ENCODE measurements around the gene PPFIA2. TPM values are rescaled to one million over a fixed set of nuclear protein-coding genes. Genes with fewer than 3 reads are reported as not detected.

The PPFIA2 gene
- 0.10 TPM in 1 of 2 replicates, not detected in the other for total RNA-seq (2014; rRNA removed; shearing (Covaris generic); ENCODE audit: low replicate concordance)

DNA sequence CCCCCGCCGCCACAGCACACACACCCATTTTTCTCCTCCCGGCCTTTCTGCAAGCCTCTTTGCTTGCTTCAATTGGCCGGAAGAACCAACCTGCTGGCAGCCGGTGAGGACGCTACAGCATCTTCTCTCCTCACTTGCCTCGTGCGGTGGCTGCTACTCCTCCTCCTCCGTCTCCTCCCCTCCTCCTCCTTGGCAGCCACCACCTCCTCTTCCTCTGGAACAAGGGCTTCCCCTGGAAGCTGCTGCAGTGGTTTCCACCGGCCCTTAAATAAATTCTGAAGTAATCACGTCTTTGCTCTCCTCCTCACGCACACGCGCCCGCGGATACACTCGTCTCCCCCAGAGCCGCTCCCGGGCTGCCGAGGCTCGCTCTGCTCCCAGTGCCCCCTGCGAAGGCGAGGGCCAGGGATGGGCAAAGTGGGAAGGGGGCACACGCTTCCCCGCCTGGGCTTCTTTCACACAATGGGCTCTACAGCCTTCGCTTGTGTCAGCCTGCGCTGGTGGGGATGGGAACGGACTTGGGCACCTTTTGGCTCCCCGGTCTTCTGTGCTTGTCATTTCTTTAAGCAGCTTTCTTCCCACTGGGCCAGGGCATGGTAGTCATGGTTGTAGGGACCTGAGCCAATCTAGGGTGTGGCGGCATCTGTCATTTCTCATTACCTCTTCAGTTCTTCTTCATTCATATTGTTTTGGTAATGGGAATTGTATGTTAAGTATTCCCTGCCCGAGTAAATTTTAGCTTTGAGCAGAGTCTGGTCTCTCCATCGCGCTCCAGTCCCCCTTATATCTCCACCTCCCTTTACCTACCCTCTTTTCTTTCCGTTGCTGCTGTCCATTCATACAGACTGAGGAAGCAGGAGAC is at the start of gene PPFIA2:
Gene PPFIA2 (minus strand): TSS at position 161 of the 862 bp plus-strand sequence.
- in situ Hi-C loops (cut with HindIII; ENCODE audit: low pct_unique_long_range_greater_than_20kb, low sequenced_read_pairs): no loop called here
- DNase-seq (ENCODE audit: low read depth): peak; percentile 52

DNA sequence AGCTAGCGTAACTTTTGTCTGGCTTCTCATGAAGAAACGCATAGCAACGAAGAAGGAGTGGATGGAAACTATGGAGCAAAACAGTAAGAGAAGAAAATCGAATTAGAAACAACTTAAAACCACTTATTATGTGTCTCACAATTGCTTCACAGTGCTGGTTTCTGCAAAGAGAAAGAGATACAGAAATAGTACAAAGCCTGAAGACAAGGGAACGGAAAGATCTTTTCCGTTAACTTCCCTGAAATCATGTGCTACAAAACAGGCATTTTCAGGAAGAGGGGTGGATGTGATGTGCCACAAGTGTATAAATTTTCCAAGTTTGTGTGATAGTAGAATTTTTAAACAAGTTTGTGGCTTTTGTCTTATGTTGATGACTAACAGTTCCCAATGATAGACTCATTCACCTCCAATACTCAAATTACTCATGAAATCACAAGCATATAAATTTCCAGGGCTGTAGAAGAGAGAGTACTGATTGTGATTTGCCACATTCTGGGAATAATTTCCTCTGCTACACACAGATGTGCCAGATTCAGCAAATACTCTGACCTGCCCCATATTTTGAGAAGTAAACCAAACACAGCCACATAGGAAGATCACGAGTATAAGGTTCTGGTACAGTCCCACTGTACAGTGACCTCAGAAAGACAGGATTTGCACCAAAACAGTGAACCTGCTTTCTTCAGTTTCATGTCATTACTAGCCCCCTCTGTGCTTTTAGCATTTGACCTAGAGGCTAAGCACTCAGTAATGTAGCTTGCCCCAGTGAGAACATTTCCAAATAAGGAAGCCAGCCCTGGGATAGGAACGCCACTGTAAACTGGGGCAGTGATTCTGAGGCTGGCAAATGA is 41.4 kb upstream of the PPFIA2 start:
- in situ Hi-C loops (cut with HindIII; ENCODE audit: low pct_unique_long_range_greater_than_20kb, low sequenced_read_pairs): no loop called here
- DNase-seq (ENCODE audit: low read depth): no peak

DNA sequence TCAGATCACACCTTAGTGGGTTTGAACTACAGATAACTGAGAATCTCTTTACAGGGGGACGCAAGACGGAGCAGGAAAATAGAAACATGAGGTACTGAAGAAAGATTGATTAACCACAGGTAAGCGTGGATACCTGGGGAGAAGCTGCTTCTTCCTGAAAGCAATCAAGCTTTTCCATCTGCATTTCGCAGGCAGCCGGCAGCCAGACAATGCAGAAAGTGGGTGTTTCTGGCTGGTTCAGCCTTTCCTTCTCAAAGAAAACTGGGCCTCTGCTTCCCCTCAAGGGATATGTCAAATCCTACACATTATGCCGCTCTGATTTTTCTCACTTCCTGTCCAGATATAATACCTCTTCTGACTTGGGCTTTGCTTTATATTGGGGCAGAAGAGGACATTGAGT is 39.1 kb upstream of the PPFIA2 start:
- in situ Hi-C loops (cut with HindIII; ENCODE audit: low pct_unique_long_range_greater_than_20kb, low sequenced_read_pairs): no loop called here
- no peak for DNase-seq (ENCODE audit: low read depth)

DNA sequence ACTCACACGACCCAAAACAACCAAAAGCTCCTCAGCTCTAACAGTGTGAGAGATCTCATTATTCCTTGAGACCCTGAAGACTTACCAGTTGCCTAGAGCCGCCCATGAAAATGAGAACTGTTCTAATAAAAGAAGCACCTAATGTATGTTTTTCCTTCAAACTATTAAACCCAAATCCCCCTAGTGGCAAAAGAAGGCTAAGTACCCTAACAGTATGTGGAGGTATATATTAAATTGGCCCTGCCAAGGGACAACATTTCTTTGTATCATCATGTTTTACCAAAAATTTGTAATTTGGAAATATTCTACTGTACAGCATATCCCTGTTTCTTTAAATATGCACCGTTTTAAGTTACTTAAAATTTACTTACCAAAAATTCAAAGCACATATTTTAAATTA is 38.0 kb upstream of the PPFIA2 start:
- no peak for DNase-seq (ENCODE audit: low read depth)
- in situ Hi-C loops (cut with HindIII; ENCODE audit: low pct_unique_long_range_greater_than_20kb, low sequenced_read_pairs): no loop called here

DNA sequence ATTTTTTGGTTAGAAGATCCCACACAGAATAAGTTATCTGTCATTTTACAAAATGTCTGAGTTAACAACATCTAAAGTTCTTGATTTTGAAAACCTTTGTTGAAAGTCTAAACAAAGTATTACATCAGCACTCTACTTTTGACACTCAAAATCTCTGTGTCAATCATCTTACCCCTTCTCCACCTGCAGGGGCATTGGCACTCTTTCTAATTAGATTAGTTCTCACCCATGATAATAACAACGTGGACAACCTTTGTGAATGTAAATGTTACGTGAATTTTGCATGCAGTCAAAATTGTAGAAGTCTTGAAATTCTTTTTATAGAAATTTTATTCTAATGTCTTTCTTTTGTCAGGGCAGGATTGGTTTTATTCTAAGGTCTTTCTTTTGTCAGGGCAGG is 33.5 kb upstream of the PPFIA2 start:
- in situ Hi-C loops (cut with HindIII; ENCODE audit: low pct_unique_long_range_greater_than_20kb, low sequenced_read_pairs): no loop called here
- no peak for DNase-seq (ENCODE audit: low read depth)

DNA sequence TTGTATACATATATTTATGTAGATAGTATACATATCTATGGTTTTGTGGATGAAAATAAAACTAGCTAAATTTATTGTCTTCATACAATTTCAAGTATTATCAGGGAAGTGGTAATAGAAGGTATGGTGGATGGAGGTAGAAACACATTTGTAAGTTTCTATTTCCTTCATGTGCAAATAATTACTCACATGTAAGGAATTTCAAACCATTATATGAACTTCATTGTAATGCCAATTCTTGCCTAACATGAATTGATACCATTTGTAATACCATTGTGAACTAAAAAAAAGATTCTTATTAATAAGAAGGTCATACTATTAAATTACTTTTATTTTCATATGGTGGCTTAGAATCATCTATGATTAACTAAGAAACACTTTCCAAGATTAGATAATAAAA is 20.1 kb upstream of the PPFIA2 start:
- in situ Hi-C loops (cut with HindIII; ENCODE audit: low pct_unique_long_range_greater_than_20kb, low sequenced_read_pairs): no loop called here
- no peak for DNase-seq (ENCODE audit: low read depth)

DNA sequence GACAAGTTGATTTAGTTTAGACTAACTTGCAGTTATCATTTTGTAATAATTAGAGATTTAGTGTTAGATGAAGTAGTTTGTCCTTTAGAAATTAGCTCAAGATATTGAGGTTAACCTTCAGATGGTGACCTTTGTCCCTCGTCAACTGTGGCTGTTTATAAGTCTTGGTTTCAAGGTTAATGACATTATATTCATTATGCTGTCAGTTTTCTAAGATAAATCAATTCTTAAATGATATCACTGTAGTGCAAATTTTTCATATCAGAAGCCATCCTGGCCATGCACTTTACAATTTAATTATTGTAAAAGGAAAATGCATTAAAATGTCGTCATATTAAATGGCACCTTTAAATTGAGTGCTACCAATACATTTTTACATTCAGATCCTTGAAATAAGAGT is 19.6 kb upstream of the PPFIA2 start:
- in situ Hi-C loops (cut with HindIII; ENCODE audit: low pct_unique_long_range_greater_than_20kb, low sequenced_read_pairs): no loop called here

DNA sequence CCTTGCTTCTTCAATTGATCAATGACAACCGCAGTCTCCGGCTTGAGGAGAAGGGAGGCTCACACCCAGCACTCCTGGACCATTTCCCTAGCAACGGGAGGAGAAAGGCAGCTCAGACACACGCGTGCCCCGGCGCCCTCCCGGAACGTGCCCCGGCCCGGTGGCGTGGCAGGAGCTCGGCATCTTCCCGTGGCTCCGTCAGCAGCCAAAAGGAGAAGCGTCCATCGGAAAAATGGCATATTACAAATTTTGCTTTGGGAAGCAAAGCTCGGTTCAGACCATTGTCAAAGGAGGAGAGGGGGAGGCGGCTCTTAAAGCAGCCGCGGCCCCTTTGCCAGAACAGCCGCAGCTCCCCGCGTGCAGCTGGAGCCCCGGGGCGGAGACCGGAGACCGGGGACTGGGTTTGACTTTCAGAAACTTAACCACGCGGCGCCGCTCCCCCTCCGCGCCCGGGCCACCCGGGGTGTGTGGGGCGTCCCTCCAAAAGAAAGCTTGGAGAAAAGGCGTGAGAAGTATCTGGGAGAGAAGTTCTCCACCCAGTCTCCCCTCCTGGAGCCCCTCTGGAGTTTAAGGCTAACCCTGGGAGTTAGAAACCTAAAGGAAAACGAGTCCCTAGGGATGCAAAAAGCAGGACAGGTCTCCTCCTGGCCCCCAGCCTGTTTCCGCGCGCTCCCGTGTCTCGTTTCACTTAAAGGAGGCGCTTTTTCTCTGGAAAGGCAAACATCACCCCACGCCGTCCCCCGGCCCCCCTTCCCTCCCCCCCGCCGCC is 545 bp downstream of the PPFIA2 start:
- DNase-seq (ENCODE audit: low read depth): peak; percentile 59
- in situ Hi-C loops (cut with HindIII; ENCODE audit: low pct_unique_long_range_greater_than_20kb, low sequenced_read_pairs): no loop called here

More for the DNA sequence above, 19.6 kb upstream of the PPFIA2 start:
- DNase-seq (ENCODE audit: low read depth): no peak

DNA sequence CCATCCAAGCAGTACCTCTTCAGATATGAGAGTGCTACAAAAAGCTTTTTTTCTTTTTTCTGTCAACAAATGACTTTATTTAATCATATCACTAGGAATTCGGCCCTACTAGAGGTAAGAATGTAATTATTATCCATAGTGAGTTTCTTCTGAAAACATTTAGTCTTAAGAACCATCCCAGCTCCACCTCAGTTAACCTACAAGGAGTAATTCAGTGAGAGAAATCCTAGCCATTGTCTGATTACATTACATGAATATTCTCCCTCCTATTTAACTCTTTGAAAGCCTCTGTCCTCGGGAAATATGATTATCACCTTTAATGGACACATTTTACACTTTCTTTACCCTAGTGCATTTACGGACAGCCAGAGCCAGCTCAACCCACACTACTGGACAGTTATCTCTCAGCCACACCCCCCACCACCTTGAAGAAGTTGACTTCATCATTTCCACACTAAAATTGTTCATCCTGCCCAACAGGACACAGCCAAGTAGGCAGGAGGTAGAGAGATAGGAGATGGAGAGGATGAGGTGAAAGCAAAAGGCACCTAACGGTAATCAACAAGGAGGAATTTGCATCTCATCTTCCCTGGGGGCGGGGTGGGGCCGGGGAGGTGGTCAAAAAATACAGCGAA is 1.3 kb downstream of the PPFIA2 start:
- in situ Hi-C loops (cut with HindIII; ENCODE audit: low pct_unique_long_range_greater_than_20kb, low sequenced_read_pairs): no loop called here
- DNase-seq (ENCODE audit: low read depth): no peak

DNA sequence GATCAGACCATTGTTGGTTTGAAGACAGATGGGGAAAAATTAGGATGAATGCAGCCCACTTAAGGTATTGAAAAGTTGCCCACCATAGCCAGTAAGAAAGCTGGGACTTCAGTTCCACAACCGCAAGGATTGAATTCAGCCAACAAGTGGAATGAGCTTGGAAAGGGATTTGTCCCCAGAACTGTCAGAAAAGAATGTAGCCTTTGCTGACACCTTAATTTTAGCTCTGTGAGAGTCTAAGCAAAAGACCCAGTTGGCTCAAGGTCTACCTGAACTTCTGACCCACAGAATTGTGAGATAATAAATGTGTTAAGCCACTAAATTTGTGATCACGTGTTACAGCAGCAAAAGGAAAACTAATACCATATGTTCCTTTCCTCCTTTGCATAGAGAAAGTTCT is 29.4 kb downstream of the PPFIA2 start:
- in situ Hi-C loops (cut with HindIII; ENCODE audit: low pct_unique_long_range_greater_than_20kb, low sequenced_read_pairs): no loop called here

DNA sequence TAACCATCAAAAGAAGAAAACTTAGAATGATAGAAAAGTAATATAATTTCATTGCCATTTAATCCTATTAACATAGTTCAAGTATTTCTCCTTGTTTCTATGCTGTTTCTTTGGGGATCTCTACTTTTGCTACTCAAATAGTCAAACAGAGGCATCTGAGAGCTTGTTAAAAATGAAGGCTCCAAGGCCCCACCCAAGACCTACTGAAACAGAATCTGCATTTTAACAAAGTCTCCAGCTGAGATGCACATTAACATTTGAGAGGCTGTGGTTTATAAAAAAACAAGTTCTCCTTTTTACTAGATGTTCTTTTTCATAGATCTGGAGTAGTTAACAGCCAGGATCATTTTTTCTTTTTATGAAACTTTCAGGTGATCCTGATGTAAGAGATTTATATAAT is 31.8 kb downstream of the PPFIA2 start:
- in situ Hi-C loops (cut with HindIII; ENCODE audit: low pct_unique_long_range_greater_than_20kb, low sequenced_read_pairs): no loop called here
- no peak for DNase-seq (ENCODE audit: low read depth)

More for the DNA sequence above, 29.4 kb downstream of the PPFIA2 start:
- DNase-seq (ENCODE audit: low read depth): no peak

DNA sequence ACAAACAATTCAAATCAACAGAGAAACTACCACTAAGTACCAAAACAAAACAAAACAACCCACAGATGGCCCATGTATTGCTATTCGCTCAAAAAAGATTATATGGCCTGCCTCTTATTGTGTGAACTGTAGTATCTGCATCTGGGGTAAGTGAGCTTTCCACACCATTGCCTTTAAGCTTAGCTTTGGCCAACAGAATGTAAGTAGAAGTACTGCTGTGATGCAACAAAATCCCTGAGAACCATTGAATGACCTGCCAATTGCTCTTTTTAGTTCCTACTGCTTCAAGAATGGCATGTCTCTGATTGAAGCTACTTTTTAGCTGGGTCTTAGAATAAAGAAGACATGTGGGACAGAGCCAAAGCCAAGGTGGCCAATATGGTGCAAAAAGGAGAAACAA is 32.5 kb downstream of the PPFIA2 start:
- DNase-seq (ENCODE audit: low read depth): no peak

DNA sequence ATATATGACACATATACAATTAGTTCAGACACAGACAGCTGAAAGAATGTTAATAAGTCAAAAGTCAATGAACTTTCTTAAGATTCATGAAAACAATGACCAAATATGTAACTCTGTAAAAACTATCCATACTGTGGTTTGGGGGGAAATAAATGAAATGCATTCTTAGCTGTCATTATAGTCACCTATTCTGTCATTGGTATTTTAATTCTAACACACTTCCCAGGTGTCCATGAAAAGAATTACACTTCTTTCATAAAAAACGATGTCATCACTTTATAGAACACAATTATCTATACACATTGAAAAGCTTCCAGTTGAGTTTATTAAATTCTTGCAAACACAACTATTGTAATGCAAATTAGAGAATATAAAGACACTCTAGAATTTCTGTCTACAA is 35.8 kb downstream of the PPFIA2 start:
- DNase-seq (ENCODE audit: low read depth): no peak
- in situ Hi-C loops (cut with HindIII; ENCODE audit: low pct_unique_long_range_greater_than_20kb, low sequenced_read_pairs): no loop called here

More for the DNA sequence above, 32.5 kb downstream of the PPFIA2 start:
- in situ Hi-C loops (cut with HindIII; ENCODE audit: low pct_unique_long_range_greater_than_20kb, low sequenced_read_pairs): no loop called here

DNA sequence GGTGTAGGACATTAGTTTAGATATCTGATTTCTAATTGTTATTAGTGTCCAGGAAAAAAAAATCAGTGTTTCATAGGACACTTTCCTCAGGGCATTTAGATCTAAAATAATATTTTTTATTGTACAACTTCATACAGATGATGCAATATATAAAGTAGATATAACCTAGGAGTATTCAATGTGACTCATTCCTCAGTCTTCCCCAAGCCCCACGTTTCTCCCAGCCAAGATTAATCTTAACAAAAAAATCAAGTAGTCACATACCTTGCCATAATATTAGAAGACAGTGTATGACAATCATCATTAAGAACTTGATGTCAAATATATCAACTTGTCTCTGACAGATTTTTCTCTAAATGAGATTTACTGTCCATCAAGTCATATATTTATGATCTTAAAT is 37.1 kb downstream of the PPFIA2 start:
- in situ Hi-C loops (cut with HindIII; ENCODE audit: low pct_unique_long_range_greater_than_20kb, low sequenced_read_pairs): no loop called here
- DNase-seq (ENCODE audit: low read depth): no peak

DNA sequence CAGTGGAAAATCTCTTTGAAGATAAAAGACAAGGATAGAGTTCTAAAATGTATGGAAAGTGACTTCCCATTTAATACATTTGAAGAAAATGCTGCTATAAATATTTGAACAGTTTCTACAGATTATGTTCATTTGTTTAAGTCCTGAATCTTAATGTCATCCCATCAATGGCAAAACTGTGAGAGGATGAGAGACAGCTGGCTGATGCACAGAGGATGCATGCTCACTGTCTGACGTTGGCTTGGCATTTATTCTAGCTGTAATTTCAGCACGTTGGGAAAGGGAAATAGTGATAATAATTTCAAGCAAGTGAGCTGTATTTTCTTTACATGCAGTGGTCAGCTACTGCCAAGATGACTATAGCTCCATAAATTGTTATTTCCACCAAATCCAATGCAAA is 40.5 kb downstream of the PPFIA2 start:
- no peak for DNase-seq (ENCODE audit: low read depth)
- in situ Hi-C loops (cut with HindIII; ENCODE audit: low pct_unique_long_range_greater_than_20kb, low sequenced_read_pairs): no loop called here

DNA sequence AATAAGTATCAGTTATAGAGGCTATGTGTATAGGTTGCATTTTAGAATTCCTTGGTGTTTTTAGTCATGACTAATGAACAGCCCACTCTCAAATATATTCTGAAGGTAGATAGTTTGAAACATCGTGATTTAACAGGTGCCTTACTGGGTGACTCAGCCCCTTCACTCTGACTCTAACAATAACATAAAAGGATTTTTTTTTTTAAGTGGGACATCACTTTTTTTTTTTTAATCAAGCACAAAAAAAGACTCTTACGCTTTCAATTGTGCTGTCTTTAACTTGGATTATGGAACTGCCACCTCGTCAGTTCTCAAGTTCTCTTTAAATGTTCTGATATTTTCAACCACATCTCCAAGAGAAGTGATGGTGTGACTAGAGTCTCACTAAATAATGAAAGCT is 46.6 kb downstream of the PPFIA2 start:
- in situ Hi-C loops (cut with HindIII; ENCODE audit: low pct_unique_long_range_greater_than_20kb, low sequenced_read_pairs): no loop called here
- no peak for DNase-seq (ENCODE audit: low read depth)

DNA sequence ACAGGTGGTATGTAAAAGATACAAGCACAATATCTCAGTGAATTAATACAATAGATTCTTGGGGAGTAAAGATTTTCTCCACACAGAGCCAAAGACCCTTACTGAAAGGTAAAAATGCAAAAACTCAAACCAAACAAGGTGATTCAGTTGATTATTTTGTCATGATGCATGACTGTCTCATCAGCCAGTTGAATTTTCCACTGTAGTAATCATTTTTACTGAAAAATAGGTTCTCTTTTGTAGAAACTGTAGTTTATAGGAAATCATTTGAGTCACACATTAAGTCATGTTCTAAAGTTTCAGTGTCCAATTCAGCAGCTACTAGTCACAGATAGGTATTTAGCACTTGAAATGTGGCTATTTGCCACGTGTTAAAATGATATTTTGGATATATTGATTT is 53.6 kb downstream of the PPFIA2 start:
- DNase-seq (ENCODE audit: low read depth): no peak
- in situ Hi-C loops (cut with HindIII; ENCODE audit: low pct_unique_long_range_greater_than_20kb, low sequenced_read_pairs): no loop called here

DNA sequence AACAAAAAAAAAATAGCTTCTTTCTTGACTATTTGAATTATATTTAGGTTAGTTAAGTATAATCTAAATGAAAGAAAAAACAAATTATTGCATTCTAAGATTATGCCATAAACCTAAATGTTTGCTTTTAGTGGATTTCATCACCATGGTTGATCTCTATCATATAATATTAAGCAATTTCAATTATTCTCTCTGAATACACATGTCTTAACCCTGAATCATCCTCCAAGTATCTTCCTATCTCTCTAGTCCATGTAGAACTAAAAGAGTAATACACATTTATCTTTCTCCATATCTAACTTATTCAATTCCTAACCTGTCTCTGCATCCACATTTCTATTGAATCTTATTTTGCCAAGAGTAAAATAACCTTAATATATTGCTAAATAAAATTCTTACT is 59.6 kb downstream of the PPFIA2 start:
- in situ Hi-C loops (cut with HindIII; ENCODE audit: low pct_unique_long_range_greater_than_20kb, low sequenced_read_pairs): no loop called here
- no peak for DNase-seq (ENCODE audit: low read depth)
